K562 (cell line): ENCODE measurements around the gene TESMIN. TPM values are rescaled to one million over a fixed set of nuclear protein-coding genes. Genes with fewer than 3 reads are reported as not detected.

ENCODE experiments used
- ATAC-seq: fragments of 200-7000 bp; cut with Tn5 transposase; 3 replicates; pipeline ENCODE4 v1.9.1; 2020; ENCODE audit warnings: moderate library complexity
- BruUV-seq: library from RNA; stranded (reverse); fragments of 400-500 nt; replicated peaks from 2 replicates; lab custom pipeline; 2021; lab: Mats Ljungman, UMichigan
- CTCF ChIA-PET: fragments of 300-600 bp; formaldehyde crosslinking; extraction: SDS; loops from one replicate; lab custom pipeline; 2021; ENCODE audit warnings: low intra/inter-chr PET ratio; lab: Yijun Ruan, JAX
- POLR2A ChIA-PET: fragments of 300-600, 350-650 bp; sonication (Branson Sonifier 250); formaldehyde crosslinking; extraction: SDS; loops from one replicate; lab custom pipeline; 2021; ENCODE audit warnings: antibody characterized with exemption, inconsistent platforms; lab: Yijun Ruan, JAX
- DNase-seq, 4 experiments: peaks; one replicate each; pipeline versions ENCODE4 v3.0.0 to v3.0.0-alpha.2; 2011 to 2018; ENCODE audit warnings: low spot score in 3 of 4, mixed read lengths in 3 of 4; ENCODE audit errors: extremely low read depth in 1 of 4
- FAIRE-seq: peaks from 2 replicates; lab custom pipeline; 2011; peaks lifted over from hg19 to GRCh38; lab: Jason Lieb, UNC
- H2AFZ ChIP-seq: 2 replicates; pipeline ENCODE4 v1.6.0; 2011; ENCODE audit warnings: low read depth, low read length, control low read depth, inconsistent platforms
- H3K27ac ChIP-seq: fragments of 200-600 bp; 3 replicates; pipeline ENCODE4 v1.8.0; 2011; ENCODE audit warnings: low read depth, mild to moderate bottlenecking, control low read depth, inconsistent platforms, low read length, moderate library complexity, mixed read lengths; ENCODE audit errors: extremely low read depth
- H3K27me3 ChIP-seq, 2 experiments: fragments of 300-600 bp in 1 of 2; 2 replicates in 1 of 2; 3 replicates in 1 of 2; pipeline versions ENCODE4 v1.6.0 to v1.8.0; 2011; ENCODE audit warnings: inconsistent platforms in 2 of 2, low read length in 2 of 2, mild to moderate bottlenecking in 1 of 2, mixed read lengths in 1 of 2, moderate library complexity in 1 of 2; ENCODE audit not compliant: control insufficient read depth in 2 of 2, insufficient read depth in 2 of 2
- H3K36me3 ChIP-seq: fragments of 300-600 bp; 3 replicates; pipeline ENCODE4 v1.8.0; 2011; ENCODE audit warnings: mild to moderate bottlenecking, low read length, inconsistent platforms; ENCODE audit not compliant: control insufficient read depth, insufficient read depth
- H3K4me1 ChIP-seq, 2 experiments: fragments of 200-600 bp in 1 of 2; replicated peaks in 1 of 2; 2 replicates in 1 of 2; 3 replicates in 1 of 2; pipeline versions ENCODE4 v1.5.1 to v1.8.0; 2011; ENCODE audit warnings: inconsistent platforms in 2 of 2, low read length in 2 of 2, mild to moderate bottlenecking in 1 of 2, mixed read lengths in 1 of 2, moderate library complexity in 1 of 2; ENCODE audit not compliant: control insufficient read depth in 2 of 2, insufficient read depth in 2 of 2
- H3K4me2 ChIP-seq: 2 replicates; pipeline ENCODE4 v1.6.1; 2011; ENCODE audit warnings: low read length, control low read depth, inconsistent platforms, mixed read lengths; ENCODE audit not compliant: insufficient read depth
- H3K4me3 ChIP-seq: fragments of 200-600 bp; sonication (generic), shearing (Covaris generic); 2 replicates; pipeline ENCODE4 v1.5.1; 2016; ENCODE audit warnings: control low read depth, inconsistent platforms
- H3K79me2 ChIP-seq: fragments of 200-600 bp; 3 replicates; pipeline ENCODE4 v1.8.0; 2011; ENCODE audit warnings: low read length, inconsistent platforms; ENCODE audit not compliant: control insufficient read depth, insufficient read depth
- H3K9ac ChIP-seq, 2 experiments: 2 replicates each; pipeline versions ENCODE4 v1.6.0 to v1.6.1; 2011; ENCODE audit warnings: low read depth in 2 of 2, low read length in 2 of 2, control low read depth in 1 of 2, inconsistent platforms in 1 of 2, mild to moderate bottlenecking in 1 of 2, mixed read lengths in 1 of 2; ENCODE audit not compliant: insufficient read depth in 1 of 2
- H3K9me1 ChIP-seq: one replicate; pipeline ENCODE4 v1.6.0; 2011; ENCODE audit warnings: inconsistent platforms, mild to moderate bottlenecking, low read length, moderate library complexity; ENCODE audit not compliant: control insufficient read depth, insufficient read depth
- H3K9me3 ChIP-seq: replicated peaks from 2 replicates; pipeline ENCODE4 v1.5.1; 2011; ENCODE audit warnings: low read depth, low read length, inconsistent platforms; ENCODE audit not compliant: control insufficient read depth, insufficient read depth
- H4K20me1 ChIP-seq: replicated peaks from 2 replicates; pipeline ENCODE4 v1.6.1; 2011; ENCODE audit warnings: low read length, inconsistent platforms, mixed read lengths; ENCODE audit not compliant: control insufficient read depth, insufficient read depth
- ARID4B ChIP-seq: sonication (generic); formaldehyde crosslinking; IDR thresholded peaks from 2 replicates; pipeline ENCODE4 v1.8.0; 2022; ENCODE audit warnings: mild to moderate bottlenecking, missing genetic modification reagents
- CUX1 ChIP-seq: fragments of 200-800 bp; sonication (Bioruptor generic); IDR thresholded peaks from 2 replicates; pipeline ENCODE4 v1.6.1; 2016; ENCODE audit warnings: missing genetic modification characterization, missing compliant biosample characterization
- HDAC8 ChIP-seq: fragments of 450-650 bp; IDR thresholded peaks from 2 replicates; pipeline ENCODE4 v1.6.1; 2016; ENCODE audit warnings: mild to moderate bottlenecking, missing genetic modification characterization, moderate library complexity, missing compliant biosample characterization
- KDM4B ChIP-seq, 2 experiments: fragments of 450-650 bp in 1 of 2; sonication (generic) in 1 of 2; IDR thresholded peaks; 2 replicates each; pipeline ENCODE4 v1.6.1; 2016 to 2017; ENCODE audit warnings: borderline replicate concordance in 2 of 2, antibody characterized with exemption in 1 of 2, low read depth in 1 of 2, mild to moderate bottlenecking in 1 of 2
- MED1 ChIP-seq: sonication (generic); formaldehyde crosslinking; IDR thresholded peaks from 2 replicates; pipeline ENCODE4 v1.8.1; 2023; ENCODE audit warnings: missing genetic modification reagents, borderline replicate concordance
- POU5F1 ChIP-seq: fragments of 150-350 bp; IDR thresholded peaks from 2 replicates; pipeline ENCODE4 v1.6.1; 2014; ENCODE audit warnings: borderline replicate concordance, low read length, low read depth, mild to moderate bottlenecking; ENCODE audit not compliant: partially characterized antibody
- PURB ChIP-seq: sonication (generic); formaldehyde crosslinking; IDR thresholded peaks from 2 replicates; pipeline ENCODE4 v1.9.0; 2021; ENCODE audit warnings: low read depth, mild to moderate bottlenecking, missing genetic modification reagents
- RAD51 ChIP-seq: fragments of 450-650 bp; IDR thresholded peaks from 2 replicates; pipeline ENCODE4 v1.7.1; 2016; ENCODE audit warnings: low read depth, mild to moderate bottlenecking, borderline replicate concordance
- ZNF274 ChIP-seq: IDR thresholded peaks from 2 replicates; pipeline ENCODE4 v1.6.1; 2011; ENCODE audit warnings: low read depth, mild to moderate bottlenecking, low read length, moderate library complexity, borderline replicate concordance
- ZSCAN32 ChIP-seq: fragments of 450-650 bp; formaldehyde crosslinking; IDR thresholded peaks from 2 replicates; pipeline ENCODE4 v1.4.0; 2020; ENCODE audit warnings: mild to moderate bottlenecking, moderate library complexity
- WGBS: fragments of 100-300 bp; shearing (Covaris generic); methylation state at CpG from one replicate; pipeline ENCODE4 v1.1.6; 2016; ENCODE audit warnings: low coverage, mixed read lengths; ENCODE audit not compliant: insufficient coverage; ENCODE audit errors: missing lambda C conversion rate; 5-methylcytosine and 5-hydroxymethylcytosine counted together
- in situ Hi-C: fragments of 300-500 bp; cut with MboI; formaldehyde crosslinking; loops from 4 replicates; pipeline ENCODE4 v1.15.0; 2018; ENCODE audit warnings: inconsistent platforms, mixed read lengths
- intact Hi-C: fragments of 100-400 bp; cut with micrococcal nuclease; formaldehyde crosslinking; loops from 2 replicates; pipeline ENCODE4 v1.14.2; 2022
- polyA plus RNA-seq, 8 experiments: library from polyadenylated mRNA; depleted of rRNA in 4 of 8; stranded (reverse) in 5 of 8; unstranded in 3 of 8; fragments of >200 nt; fragmentation: Nextera tagmentation in 2 of 8; fragmentation: Illumina TruSeq in 1 of 8; extraction: Ambion mirVana in 2 of 8; extraction: Trizol in 1 of 8; gene quantifications; 2 replicates each; pipeline versions ENCODE4 v1.2.1 to v1.2.3, GENCODE V29; 2011 to 2014; ENCODE audit warnings: inconsistent platforms in 1 of 8, missing spikeins in 1 of 8
- total RNA-seq, 7 experiments: library from RNA; depleted of rRNA in 6 of 7; stranded (reverse); fragments of >200 nt in 6 of 7; fragmentation: Illumina TruSeq in 2 of 7; extraction: Trizol in 2 of 7; gene quantifications; 2 replicates each; pipeline versions ENCODE4 v1.2.1 to v1.2.3, GENCODE V29; 2011 to 2021; ENCODE audit warnings: low replicate concordance in 1 of 7

The TESMIN gene
- total and polyA plus RNA-seq, 9 of the 15 experiments (the other 6 are each of a cell fraction or from before 2014, with no cell fraction given), result 8.9 to 50.5 (median 15.0) TPM

- ChIA-PET POLR2A (interaction anchor here (0.5 to 1.0 kb wide), 2 partner anchors 12 to 34 kb away, joined by 3 read pairs; no protein-coding TSS in a partner anchor), CTCF (no interaction called here)
- BruUV-seq, result no TSS peak
- Histone ChIP-seq H3K27me3 (peaks cover 48 to 96% of the 10 kb centered on the region in 2 experiments), H3K9me3 (no peaks in the 10 kb centered on the region), H3K4me1 (peaks cover 0 to 8% of the 10 kb centered on the region in 2 experiments; a peak in 2 of 5 replicates), H3K4me3 (no peak overlapping the region), H4K20me1 (no peaks in the 10 kb centered on the region; the same call in 1 of the 2 replicates), H2AFZ (no peak overlapping the region), H3K36me3 (no peaks in the 10 kb centered on the region), H3K4me2 (no peak overlapping the region), H3K9me1 (no peaks in the 10 kb centered on the region), H3K9ac (no peak overlapping the region), H3K27ac (no peak overlapping the region), H3K79me2 (no peaks in the 10 kb centered on the region)
- DNase-seq, result no peak
- no peak for ATAC-seq
- intact Hi-C loops, result no loop called here
- FAIRE-seq, result no peak
- in situ Hi-C loops, result no loop called here
- WGBS, result 22% methylated on average over 16 of the region's 18 CpGs
- TF ChIP-seq RAD51 (no peak), ZNF274 (no peak), PURB (no peak), POU5F1 (no peak), MED1 (CRISPR knock-in tag) (no peak), KDM4B (IDR thresholded peaks at IDR 0.05; ENCODE audit: borderline replicate concordance in 2 of 2, low read depth in 1 of 2) (no peak), ARID4B (CRISPR knock-in tag) (no peak), CUX1 (CRISPR knock-in tag) (no peak), ZSCAN32 (CRISPR knock-in tag) (no peak), HDAC8 (no peak)
Measured at GRCh38 chr11:68660066-68660810, 91.1 kb downstream of the TESMIN start.
